GM12878 (cell line): ENCODE measurements around the gene ROBO1. TPM values are rescaled to one million over a fixed set of nuclear protein-coding genes. Genes with fewer than 3 reads are reported as not detected.

Experiments used
- ATAC-seq: fragments of 200-7000 bp; cut with Tn5 transposase; 3 replicates; pipeline ENCODE4 v1.9.1; 2020; ENCODE audit warnings: mild to moderate bottlenecking, moderate library complexity
- BruUV-seq: library from RNA; stranded (reverse); fragments of 400-500 nt; replicated peaks from 2 replicates; lab custom pipeline; 2021; lab: Mats Ljungman, UMichigan
- CTCF ChIA-PET: fragments of 300-600 bp; sonication (Branson Sonifier 250); formaldehyde crosslinking; extraction: SDS; loops from one replicate; lab custom pipeline; 2021; ENCODE audit warnings: inconsistent platforms; lab: Yijun Ruan, JAX
- POLR2A ChIA-PET: fragments of 350-600 bp; formaldehyde crosslinking; extraction: SDS; loops from one replicate; lab custom pipeline; 2021; ENCODE audit warnings: inconsistent platforms; lab: Charles Lee
- RAD21 ChIA-PET: fragments of 300-600 bp; sonication (Branson Sonifier 250); formaldehyde crosslinking; loops from one replicate; lab custom pipeline; 2023; ENCODE audit warnings: antibody characterized with exemption; ENCODE audit not compliant: unreplicated experiment; lab: Charles Lee
- SMC1A ChIA-PET: fragments of 300-600 bp; sonication (Branson Sonifier 250); formaldehyde crosslinking; loops from one replicate; lab custom pipeline; 2023; ENCODE audit not compliant: unreplicated experiment, uncharacterized antibody; lab: Charles Lee
- DNase-seq: peaks from one replicate; pipeline ENCODE4 v3.0.0-alpha.2; 2011; ENCODE audit warnings: low read depth, low spot score
- FAIRE-seq: peaks from 3 replicates; lab custom pipeline; 2011; peaks lifted over from hg19 to GRCh38; lab: Jason Lieb, UNC
- H2AFZ ChIP-seq: 2 replicates; pipeline ENCODE4 v1.6.0; 2011; ENCODE audit warnings: low read depth, low read length, control low read depth; ENCODE audit not compliant: control insufficient read depth
- H3K27ac ChIP-seq: 2 replicates; pipeline ENCODE4 v1.5.1; 2011; ENCODE audit warnings: control low read depth; ENCODE audit not compliant: control insufficient read depth, insufficient read depth
- H3K27me3 ChIP-seq, 2 experiments: replicated peaks in 1 of 2; 2 replicates each; pipeline versions ENCODE4 v1.6.0 to v1.6.1; 2011; ENCODE audit warnings: low read length in 1 of 2; ENCODE audit not compliant: control insufficient read depth in 2 of 2, insufficient read depth in 2 of 2
- H3K36me3 ChIP-seq, 2 experiments: 2 replicates each; pipeline ENCODE4 v1.5.1; 2011; ENCODE audit warnings: low read length in 1 of 2; ENCODE audit not compliant: control insufficient read depth in 2 of 2, insufficient read depth in 2 of 2
- H3K4me1 ChIP-seq: 2 replicates; pipeline ENCODE4 v1.6.1; 2011; ENCODE audit warnings: mild to moderate bottlenecking, low read length, moderate library complexity, mixed read lengths; ENCODE audit not compliant: control insufficient read depth, insufficient read depth
- H3K4me2 ChIP-seq: 2 replicates; pipeline ENCODE4 v1.6.0; 2011; ENCODE audit warnings: control low read depth; ENCODE audit not compliant: control insufficient read depth, insufficient read depth
- H3K4me3 ChIP-seq: fragments of 200-600 bp; sonication (generic); 2 replicates; pipeline ENCODE4 v1.5.1; 2016
- H3K79me2 ChIP-seq: 2 replicates; pipeline ENCODE4 v1.6.0; 2011; ENCODE audit warnings: low read length; ENCODE audit not compliant: control insufficient read depth, insufficient read depth
- H3K9ac ChIP-seq: 2 replicates; pipeline ENCODE4 v1.8.0; 2011; ENCODE audit warnings: low read length, control low read depth, mixed read lengths; ENCODE audit not compliant: control insufficient read depth, insufficient read depth
- H3K9me3 ChIP-seq: replicated peaks from 3 replicates; pipeline ENCODE4 v1.5.1; 2011; ENCODE audit warnings: mild to moderate bottlenecking, low read length; ENCODE audit not compliant: control insufficient read depth, insufficient read depth
- H4K20me1 ChIP-seq: 2 replicates; pipeline ENCODE4 v1.6.0; 2011; ENCODE audit not compliant: control insufficient read depth, insufficient read depth
- BMI1 ChIP-seq: fragments of 450-650 bp; IDR thresholded peaks from 2 replicates; pipeline ENCODE4 v1.6.1; 2016; ENCODE audit warnings: mild to moderate bottlenecking, moderate library complexity, borderline replicate concordance
- CBX3 ChIP-seq: fragments of 200-600 bp; sonication (generic); IDR thresholded peaks from 2 replicates; pipeline ENCODE4 v1.6.1; 2016; ENCODE audit warnings: low read depth, borderline replicate concordance
- EP300 ChIP-seq, 2 experiments: fragments of 150-350 bp in 1 of 2; IDR thresholded peaks; 2 replicates each; pipeline ENCODE4 v1.6.1; 2011 to 2012; ENCODE audit warnings: low read depth in 2 of 2, low read length in 2 of 2, borderline replicate concordance in 1 of 2, improper control_type of control experiment in 1 of 2, inconsistent platforms in 1 of 2; ENCODE audit not compliant: control insufficient read depth in 1 of 2
- HDAC2 ChIP-seq: fragments of 200-600 bp; sonication (generic); IDR thresholded peaks from 2 replicates; pipeline ENCODE4 v1.6.1; 2017
- KDM1A ChIP-seq: fragments of 200-600 bp; sonication (generic); IDR thresholded peaks from 2 replicates; pipeline ENCODE4 v1.6.1; 2016; ENCODE audit warnings: borderline replicate concordance
- MXI1 ChIP-seq: fragments of 150-350 bp; IDR thresholded peaks from 2 replicates; pipeline ENCODE4 v1.6.1; 2011; ENCODE audit warnings: low read depth, mild to moderate bottlenecking, inconsistent platforms, low read length, improper control_type of control experiment
- POLR2A ChIP-seq: IDR thresholded peaks from 2 replicates; pipeline ENCODE4 v1.6.1; 2011; ENCODE audit warnings: low read depth, mild to moderate bottlenecking, low read length
- POU2F2 ChIP-seq: IDR thresholded peaks from 3 replicates; pipeline ENCODE4 v1.6.1; 2011; ENCODE audit warnings: low read depth, mild to moderate bottlenecking, low read length, borderline replicate concordance
- RCOR1 ChIP-seq: conservative IDR thresholded peaks from 2 replicates; pipeline ENCODE4 v1.6.1; 2012; ENCODE audit warnings: low read depth, low read length, improper control_type of control experiment
- SP1 ChIP-seq: IDR thresholded peaks from one replicate; pipeline ENCODE4 v1.6.1; 2011; ENCODE audit warnings: low read depth, low read length
- SRF ChIP-seq, 2 experiments: IDR thresholded peaks; 2 replicates each; pipeline ENCODE4 v1.6.1; 2011; ENCODE audit warnings: low read depth in 2 of 2, low read length in 2 of 2, mild to moderate bottlenecking in 1 of 2, moderate library complexity in 1 of 2
- STAT3 ChIP-seq: IDR thresholded peaks from 2 replicates; pipeline ENCODE4 v1.6.1; 2011; ENCODE audit warnings: low read depth, low read length, improper control_type of control experiment
- SUPT20H ChIP-seq: IDR thresholded peaks from 2 replicates; pipeline ENCODE4 v1.6.1; 2011; ENCODE audit warnings: low read depth, mild to moderate bottlenecking, low read length, moderate library complexity, borderline replicate concordance; ENCODE audit not compliant: control insufficient read depth
- TAF1 ChIP-seq: IDR thresholded peaks from 2 replicates; pipeline ENCODE4 v1.6.1; 2011; ENCODE audit warnings: mild to moderate bottlenecking, low read depth, low read length, borderline replicate concordance
- TBL1XR1 ChIP-seq: IDR thresholded peaks from 2 replicates; pipeline ENCODE4 v1.6.1; 2012; ENCODE audit warnings: low read depth, low read length, improper control_type of control experiment
- TCF7 ChIP-seq: IDR thresholded peaks from 2 replicates; pipeline ENCODE4 v1.6.1; 2014; ENCODE audit warnings: antibody characterized with exemption, borderline replicate concordance
- ZNF622 ChIP-seq: fragments of 450-650 bp; IDR thresholded peaks from 2 replicates; pipeline ENCODE4 v1.6.1; 2017; ENCODE audit warnings: mild to moderate bottlenecking, inconsistent platforms
- WGBS: methylation state at CpG from one replicate; pipeline ENCODE4 v1.1.6; 2016; ENCODE audit warnings: low lambda C conversion rate; ENCODE audit not compliant: insufficient replicate concordance, insufficient coverage; ENCODE audit errors: missing lambda C conversion rate; 5-methylcytosine and 5-hydroxymethylcytosine counted together
- in situ Hi-C: fragments of 300-500 bp; cut with MboI; formaldehyde crosslinking; loops from 9 replicates; pipeline ENCODE4 v1.14.3; 2018; ENCODE audit warnings: mixed read lengths
- intact Hi-C: fragments of 100-400 bp; cut with micrococcal nuclease; formaldehyde crosslinking; loops from one replicate; pipeline ENCODE4 v1.14.2; 2022; ENCODE audit not compliant: unreplicated experiment
- polyA plus RNA-seq, 11 experiments: library from polyadenylated mRNA; depleted of rRNA in 4 of 11; unstranded in 6 of 11; stranded (reverse) in 5 of 11; fragments of >200 nt; fragmentation: Nextera tagmentation in 4 of 11; fragmentation: Illumina TruSeq in 1 of 11; extraction: Ambion mirVana in 4 of 11; extraction: Trizol in 1 of 11; gene quantifications; 1 replicate in 1 of 11; 2 replicates in 10 of 11; pipeline versions ENCODE4 v1.2.1 to v1.2.3, GENCODE V29; 2011 to 2016; ENCODE audit warnings: inconsistent platforms in 2 of 11, missing spikeins in 2 of 11, low read depth in 1 of 11
- total RNA-seq, 4 experiments: library from RNA; depleted of rRNA in 3 of 4; stranded (reverse); fragments of >200 nt in 3 of 4; fragmentation: Illumina TruSeq in 1 of 4; extraction: Trizol in 1 of 4; gene quantifications; 2 replicates each; pipeline versions ENCODE4 v1.2.1 to v1.2.3, GENCODE V29; 2013 to 2021
- TF ChIP-seq, protein P1 (sequence below): IDR thresholded peaks from 2 replicates; pipeline ENCODE4 v1.6.1; 2012; ENCODE audit warnings: low read depth, low read length, improper control_type of control experiment
- TF ChIP-seq, protein P2 (sequence below): IDR thresholded peaks from 2 replicates; pipeline ENCODE4 v1.6.1; 2011; ENCODE audit warnings: low read depth, low read length, improper control_type of control experiment, borderline replicate concordance

ROBO1 gene
- total and polyA plus RNA-seq, 10 of the 15 experiments (the other 5 are each of a cell fraction or from before 2014, with no cell fraction given), result 0.29 to 46.5 (median 1.2) TPM

DNA sequence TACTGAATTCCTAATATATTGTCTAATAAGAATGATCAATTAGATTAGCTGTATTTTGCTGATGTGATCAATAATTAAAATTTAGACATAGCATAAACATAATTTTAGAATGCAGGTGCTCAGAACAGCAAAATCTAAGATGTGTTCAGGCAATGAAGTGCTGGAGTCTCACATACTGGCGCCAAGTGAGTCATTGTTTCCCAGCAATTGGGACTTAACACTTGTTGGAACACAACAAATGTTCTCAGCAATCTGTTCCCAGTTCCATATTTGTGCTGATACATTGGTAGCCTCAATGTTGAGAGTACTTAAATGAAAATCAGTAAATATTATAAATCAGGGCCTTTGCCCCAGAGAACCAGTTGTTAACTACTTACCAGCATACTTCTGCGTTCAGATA, 619.0 kb downstream of the ROBO1 start:
- intact Hi-C loops, result no loop called here
- RAD21 ChIA-PET, result no interaction called here
- no peak for ATAC-seq
- Histone ChIP-seq H3K36me3 (no peaks in the 10 kb centered on the region), H3K9me3 (no peaks in the 10 kb centered on the region), H3K9ac (no peak overlapping the region), H2AFZ (no peak overlapping the region), H3K4me1 (no peaks in the 10 kb centered on the region), H3K27ac (no peak overlapping the region), H4K20me1 (no peaks in the 10 kb centered on the region), H3K4me3 (no peak overlapping the region), H3K27me3 (no peaks in the 10 kb centered on the region), H3K4me2 (no peak overlapping the region), H3K79me2 (no peaks in the 10 kb centered on the region)
- SMC1A ChIA-PET, result no interaction called here
- CTCF ChIA-PET, result no interaction called here
- in situ Hi-C loops, result no loop called here
- no TSS peak for BruUV-seq
- no peak for DNase-seq
- TF ChIP-seq POLR2A (no peak), SRF (IDR thresholded peaks at IDR 0.05; ENCODE audit: low read depth in 2 of 2, low read length in 2 of 2) (no peak), POU2F2 (no peak), RCOR1 (no peak), SUPT20H (no peak), BMI1 (no peak), SP1 (no peak), KDM1A (no peak), HDAC2 (no peak), TCF7 (no peak), MXI1 (no peak), ZNF622 (no peak), TAF1 (no peak), CBX3 (no peak), STAT3 (no peak), TBL1XR1 (no peak), EP300 (IDR thresholded peaks at IDR 0.05; ENCODE audit: borderline replicate concordance in 1 of 2, control insufficient read depth in 1 of 2, low read depth in 2 of 2, low read length in 2 of 2) (no peak)
- TF ChIP-seq, protein P1, sequence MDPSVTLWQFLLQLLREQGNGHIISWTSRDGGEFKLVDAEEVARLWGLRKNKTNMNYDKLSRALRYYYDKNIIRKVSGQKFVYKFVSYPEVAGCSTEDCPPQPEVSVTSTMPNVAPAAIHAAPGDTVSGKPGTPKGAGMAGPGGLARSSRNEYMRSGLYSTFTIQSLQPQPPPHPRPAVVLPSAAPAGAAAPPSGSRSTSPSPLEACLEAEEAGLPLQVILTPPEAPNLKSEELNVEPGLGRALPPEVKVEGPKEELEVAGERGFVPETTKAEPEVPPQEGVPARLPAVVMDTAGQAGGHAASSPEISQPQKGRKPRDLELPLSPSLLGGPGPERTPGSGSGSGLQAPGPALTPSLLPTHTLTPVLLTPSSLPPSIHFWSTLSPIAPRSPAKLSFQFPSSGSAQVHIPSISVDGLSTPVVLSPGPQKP, result no peak
- TF ChIP-seq, protein P2, sequence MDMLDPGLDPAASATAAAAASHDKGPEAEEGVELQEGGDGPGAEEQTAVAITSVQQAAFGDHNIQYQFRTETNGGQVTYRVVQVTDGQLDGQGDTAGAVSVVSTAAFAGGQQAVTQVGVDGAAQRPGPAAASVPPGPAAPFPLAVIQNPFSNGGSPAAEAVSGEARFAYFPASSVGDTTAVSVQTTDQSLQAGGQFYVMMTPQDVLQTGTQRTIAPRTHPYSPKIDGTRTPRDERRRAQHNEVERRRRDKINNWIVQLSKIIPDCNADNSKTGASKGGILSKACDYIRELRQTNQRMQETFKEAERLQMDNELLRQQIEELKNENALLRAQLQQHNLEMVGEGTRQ, result no peak
- POLR2A ChIA-PET, result no interaction called here
- WGBS, result 13% methylated on average over 2 of the region's 2 CpGs
- FAIRE-seq, result no peak
